ENCODE results near the gene SRC. TPM values are rescaled to one million over a fixed set of nuclear protein-coding genes. Genes with fewer than 3 reads are reported as not detected.

Gene SRC
- total RNA-seq, 1 experiment from 2014 or later: 55.6 TPM

GRCh38 chr20:37450344-37450743, 104.4 kb downstream of the SRC start:
- ChIA-PET POLR2A (ENCODE audit: unreplicated experiment) (no interaction called here), CTCF (no interaction called here)
- Histone ChIP-seq H3K9me2 (replicated peaks; ENCODE audit: low read length) (no peaks in the 10 kb centered on the region), H3K27ac (ENCODE audit: low read length) (no peak overlapping the region), H4K20me1 (ENCODE audit: low read length) (no peaks in the 10 kb centered on the region), H3F3A (ENCODE audit: low read length, unreplicated experiment) (no peaks in the 10 kb centered on the region), H3K27me3 (ENCODE audit: low read length) (peaks cover 7% of the 10 kb centered on the region; the same call in 1 of the 2 replicates), H3K4me2 (ENCODE audit: low read length) (no peak overlapping the region), H3K4me3 (ENCODE audit: low read length) (no peak overlapping the region), H3K4me1 (ENCODE audit: insufficient read depth, low read length) (no peaks in the 10 kb centered on the region), H3K9me3 (ENCODE audit: low read length) (no peaks in the 10 kb centered on the region), H3K36me3 (ENCODE audit: low read depth, low read length) (no peaks in the 10 kb centered on the region), H3K9ac (ENCODE audit: low read length) (no peak overlapping the region), H3K79me2 (ENCODE audit: low read length) (no peaks in the 10 kb centered on the region), H2AFZ (ENCODE audit: low read length) (no peak overlapping the region)
- intact Hi-C loops (cut with micrococcal nuclease): no loop called here
- TF ChIP-seq EZH2 (IDR thresholded peaks at IDR 0.05; ENCODE audit: low read length, unreplicated experiment) (no peak), EZH2phosphoT487 (IDR thresholded peaks at IDR 0.05; ENCODE audit: borderline replicate concordance, low read length) (no peak)
- TF ChIP-seq, protein P1, sequence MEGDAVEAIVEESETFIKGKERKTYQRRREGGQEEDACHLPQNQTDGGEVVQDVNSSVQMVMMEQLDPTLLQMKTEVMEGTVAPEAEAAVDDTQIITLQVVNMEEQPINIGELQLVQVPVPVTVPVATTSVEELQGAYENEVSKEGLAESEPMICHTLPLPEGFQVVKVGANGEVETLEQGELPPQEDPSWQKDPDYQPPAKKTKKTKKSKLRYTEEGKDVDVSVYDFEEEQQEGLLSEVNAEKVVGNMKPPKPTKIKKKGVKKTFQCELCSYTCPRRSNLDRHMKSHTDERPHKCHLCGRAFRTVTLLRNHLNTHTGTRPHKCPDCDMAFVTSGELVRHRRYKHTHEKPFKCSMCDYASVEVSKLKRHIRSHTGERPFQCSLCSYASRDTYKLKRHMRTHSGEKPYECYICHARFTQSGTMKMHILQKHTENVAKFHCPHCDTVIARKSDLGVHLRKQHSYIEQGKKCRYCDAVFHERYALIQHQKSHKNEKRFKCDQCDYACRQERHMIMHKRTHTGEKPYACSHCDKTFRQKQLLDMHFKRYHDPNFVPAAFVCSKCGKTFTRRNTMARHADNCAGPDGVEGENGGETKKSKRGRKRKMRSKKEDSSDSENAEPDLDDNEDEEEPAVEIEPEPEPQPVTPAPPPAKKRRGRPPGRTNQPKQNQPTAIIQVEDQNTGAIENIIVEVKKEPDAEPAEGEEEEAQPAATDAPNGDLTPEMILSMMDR (conservative IDR thresholded peaks at IDR 0.05; ENCODE audit: low read depth, low read length): no peak
- BruUV-seq (replicated peaks): no TSS peak
- DNase-seq: no peak
- ATAC-seq: no peak

- no peaks in the 10 kb centered on the region for H3K79me2 ChIP-seq (ENCODE audit: low read length)
- TF ChIP-seq EZH2 (IDR thresholded peaks at IDR 0.05; ENCODE audit: low read length, unreplicated experiment): no peak
- TF ChIP-seq, protein P1 (conservative IDR thresholded peaks at IDR 0.05; ENCODE audit: low read depth, low read length): no peak
- TF ChIP-seq EZH2phosphoT487 (IDR thresholded peaks at IDR 0.05; ENCODE audit: borderline replicate concordance, low read length): no peak
- H3F3A ChIP-seq (ENCODE audit: low read length, unreplicated experiment): no peaks in the 10 kb centered on the region
- 0 out of 2 replicates have a peak, but pooled peaks cover 3% of the 10 kb centered on the region for H3K27me3 ChIP-seq (ENCODE audit: low read length)
- H3K9me3 ChIP-seq (ENCODE audit: low read length): no peaks in the 10 kb centered on the region
- H4K20me1 ChIP-seq (ENCODE audit: low read length): no peaks in the 10 kb centered on the region
- BruUV-seq (replicated peaks): no TSS peak
- no peak overlapping the region for H3K9ac ChIP-seq (ENCODE audit: low read length)
- DNase-seq (no peak), ATAC-seq (no peak)
- no peaks in the 10 kb centered on the region for H3K4me1 ChIP-seq (ENCODE audit: insufficient read depth, low read length)
- no peaks in the 10 kb centered on the region for H3K9me2 ChIP-seq (replicated peaks; ENCODE audit: low read length)
- intact Hi-C loops (cut with micrococcal nuclease): no loop called here
- H3K4me3 ChIP-seq (ENCODE audit: low read length): no peak overlapping the region
- H3K4me2 ChIP-seq (ENCODE audit: low read length): no peak overlapping the region
- H3K36me3 ChIP-seq (ENCODE audit: low read depth, low read length): no peaks in the 10 kb centered on the region
- ChIA-PET CTCF (no interaction called here), POLR2A (ENCODE audit: unreplicated experiment) (interaction anchor here (0.6 kb wide), 1 partner anchor 120 kb away, joined by 5 read pairs; no protein-coding TSS in a partner anchor)
- H3K27ac ChIP-seq (ENCODE audit: low read length): no peak overlapping the region
- H2AFZ ChIP-seq (ENCODE audit: low read length): no peak overlapping the region
These were observed 105.7 kb downstream of the SRC start for GRCh38 chr20:37451616-37452015.

DNA sequence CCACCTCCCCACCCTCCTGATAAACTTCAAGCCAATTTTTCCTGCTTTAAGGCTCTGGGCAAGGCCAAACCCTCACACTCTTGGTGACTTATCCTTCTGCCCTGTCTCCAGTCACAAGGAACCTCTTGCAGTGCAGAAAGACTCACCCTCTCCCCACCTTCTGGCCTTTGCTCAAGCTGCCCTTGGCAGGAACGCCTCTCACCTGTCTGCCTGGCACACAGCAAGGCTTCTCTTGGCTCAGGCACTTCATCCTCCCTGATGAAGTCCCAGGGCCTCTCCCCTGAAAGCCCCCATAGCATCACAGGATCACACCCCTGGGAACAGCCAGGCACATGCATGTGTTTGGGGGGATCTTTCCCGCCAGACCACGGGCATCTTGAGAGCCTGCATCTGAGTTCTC, 106.3 kb downstream of the SRC start:
- H3K9me3 ChIP-seq (ENCODE audit: low read length): no peaks in the 10 kb centered on the region
- H3K4me1 ChIP-seq (ENCODE audit: insufficient read depth, low read length): no peaks in the 10 kb centered on the region
- no peak overlapping the region for H3K4me3 ChIP-seq (ENCODE audit: low read length)
- CTCF ChIA-PET: no interaction called here
- no peaks in the 10 kb centered on the region for H3F3A ChIP-seq (ENCODE audit: low read length, unreplicated experiment)
- no peak for TF ChIP-seq EZH2 (IDR thresholded peaks at IDR 0.05; ENCODE audit: low read length, unreplicated experiment)
- TF ChIP-seq EZH2phosphoT487 (IDR thresholded peaks at IDR 0.05; ENCODE audit: borderline replicate concordance, low read length): no peak
- TF ChIP-seq, protein P1 (conservative IDR thresholded peaks at IDR 0.05; ENCODE audit: low read depth, low read length): no peak
- POLR2A ChIA-PET (ENCODE audit: unreplicated experiment): no interaction called here
- 0 out of 2 replicates have a peak, but pooled peaks cover 3% of the 10 kb centered on the region for H3K27me3 ChIP-seq (ENCODE audit: low read length)
- no peaks in the 10 kb centered on the region for H3K9me2 ChIP-seq (replicated peaks; ENCODE audit: low read length)
- DNase-seq (no peak), ATAC-seq (no peak)
- no TSS peak for BruUV-seq (replicated peaks)
- H3K4me2 ChIP-seq (ENCODE audit: low read length): no peak overlapping the region
- H2AFZ ChIP-seq (ENCODE audit: low read length): no peak overlapping the region
- H3K79me2 ChIP-seq (ENCODE audit: low read length): no peaks in the 10 kb centered on the region
- H3K9ac ChIP-seq (ENCODE audit: low read length): no peak overlapping the region
- intact Hi-C loops (cut with micrococcal nuclease): no loop called here
- H3K27ac ChIP-seq (ENCODE audit: low read length): no peak overlapping the region
- H3K36me3 ChIP-seq (ENCODE audit: low read depth, low read length): no peaks in the 10 kb centered on the region
- H4K20me1 ChIP-seq (ENCODE audit: low read length): no peaks in the 10 kb centered on the region

Measured in PC-3 (cell line).